Measurements from ENCODE around the gene OSBPL5. TPM values are rescaled to one million over a fixed set of nuclear protein-coding genes. Genes with fewer than 3 reads are reported as not detected.

Gene OSBPL5
- total RNA-seq, 1 donor from 2014 or later = 92.0 TPM

DNA sequence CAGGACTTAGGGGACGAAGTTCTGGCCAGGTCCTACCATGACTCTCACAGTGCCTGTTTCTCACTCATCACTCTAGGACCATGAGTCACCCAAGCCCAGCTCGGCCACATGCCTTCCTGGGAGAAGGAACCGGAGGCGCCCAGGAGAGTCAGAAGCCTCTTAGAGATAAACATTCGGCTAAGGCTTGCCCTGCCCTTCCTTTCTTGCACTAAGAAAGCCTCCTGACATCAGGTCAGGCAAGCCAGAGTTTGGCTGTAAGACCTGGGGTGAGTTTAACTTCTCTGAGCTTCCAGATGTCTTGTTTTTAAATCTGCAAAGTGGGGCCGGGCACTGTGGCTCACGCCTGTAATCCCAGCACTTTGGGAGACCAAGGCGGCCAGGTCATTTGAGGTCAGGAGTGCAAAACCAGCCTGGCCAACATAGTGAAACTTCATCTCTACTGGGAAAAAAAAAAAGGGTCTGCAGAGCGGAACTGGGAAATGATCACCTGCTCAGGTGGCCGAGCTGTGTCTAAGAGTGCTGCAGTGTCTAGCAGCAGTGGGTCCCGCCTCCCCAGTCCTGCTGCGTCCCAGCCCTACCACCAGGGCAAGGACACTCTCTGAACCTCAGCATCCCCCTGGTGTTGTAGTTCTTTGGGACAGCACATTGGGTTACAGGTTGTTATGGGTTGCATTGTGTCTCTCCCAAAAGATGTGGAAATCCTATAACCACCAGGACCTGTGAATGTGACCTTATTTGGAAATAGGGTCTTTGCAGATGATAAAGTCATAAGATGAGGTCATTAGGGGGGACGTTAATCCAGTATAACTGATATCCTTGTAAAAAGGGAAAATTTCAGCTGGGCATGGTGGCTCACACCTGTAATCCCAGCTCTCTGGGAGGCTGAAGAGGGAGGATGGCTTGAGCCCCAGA, 106.1 kb downstream of the OSBPL5 start:
- no peaks in the 10 kb centered on the region for H3K9me3 ChIP-seq
- no peaks in the 10 kb centered on the region for H3K27me3 ChIP-seq
- H3K36me3 ChIP-seq = peaks cover 3 to 4% of the 10 kb centered on the region in 2 donors
- H3K4me1 ChIP-seq = peaks cover 0 to 11% of the 10 kb centered on the region in 2 donors
- TF ChIP-seq, protein P1, sequence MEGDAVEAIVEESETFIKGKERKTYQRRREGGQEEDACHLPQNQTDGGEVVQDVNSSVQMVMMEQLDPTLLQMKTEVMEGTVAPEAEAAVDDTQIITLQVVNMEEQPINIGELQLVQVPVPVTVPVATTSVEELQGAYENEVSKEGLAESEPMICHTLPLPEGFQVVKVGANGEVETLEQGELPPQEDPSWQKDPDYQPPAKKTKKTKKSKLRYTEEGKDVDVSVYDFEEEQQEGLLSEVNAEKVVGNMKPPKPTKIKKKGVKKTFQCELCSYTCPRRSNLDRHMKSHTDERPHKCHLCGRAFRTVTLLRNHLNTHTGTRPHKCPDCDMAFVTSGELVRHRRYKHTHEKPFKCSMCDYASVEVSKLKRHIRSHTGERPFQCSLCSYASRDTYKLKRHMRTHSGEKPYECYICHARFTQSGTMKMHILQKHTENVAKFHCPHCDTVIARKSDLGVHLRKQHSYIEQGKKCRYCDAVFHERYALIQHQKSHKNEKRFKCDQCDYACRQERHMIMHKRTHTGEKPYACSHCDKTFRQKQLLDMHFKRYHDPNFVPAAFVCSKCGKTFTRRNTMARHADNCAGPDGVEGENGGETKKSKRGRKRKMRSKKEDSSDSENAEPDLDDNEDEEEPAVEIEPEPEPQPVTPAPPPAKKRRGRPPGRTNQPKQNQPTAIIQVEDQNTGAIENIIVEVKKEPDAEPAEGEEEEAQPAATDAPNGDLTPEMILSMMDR (IDR thresholded peaks at IDR 0.05) = no peak
- H3K4me3 ChIP-seq = no peak overlapping the region
- H3K27ac ChIP-seq = peak overlapping the region in 1 of 2 donors; percentile 28
- no peak for DNase-seq (ENCODE audit: low spot score in 2 of 2)
- intact Hi-C loops (cut with DNase I) = loop anchor here (5.0 kb wide), 2 partner anchors 33 to 103 kb away; no protein-coding TSS in a partner anchor

DNA sequence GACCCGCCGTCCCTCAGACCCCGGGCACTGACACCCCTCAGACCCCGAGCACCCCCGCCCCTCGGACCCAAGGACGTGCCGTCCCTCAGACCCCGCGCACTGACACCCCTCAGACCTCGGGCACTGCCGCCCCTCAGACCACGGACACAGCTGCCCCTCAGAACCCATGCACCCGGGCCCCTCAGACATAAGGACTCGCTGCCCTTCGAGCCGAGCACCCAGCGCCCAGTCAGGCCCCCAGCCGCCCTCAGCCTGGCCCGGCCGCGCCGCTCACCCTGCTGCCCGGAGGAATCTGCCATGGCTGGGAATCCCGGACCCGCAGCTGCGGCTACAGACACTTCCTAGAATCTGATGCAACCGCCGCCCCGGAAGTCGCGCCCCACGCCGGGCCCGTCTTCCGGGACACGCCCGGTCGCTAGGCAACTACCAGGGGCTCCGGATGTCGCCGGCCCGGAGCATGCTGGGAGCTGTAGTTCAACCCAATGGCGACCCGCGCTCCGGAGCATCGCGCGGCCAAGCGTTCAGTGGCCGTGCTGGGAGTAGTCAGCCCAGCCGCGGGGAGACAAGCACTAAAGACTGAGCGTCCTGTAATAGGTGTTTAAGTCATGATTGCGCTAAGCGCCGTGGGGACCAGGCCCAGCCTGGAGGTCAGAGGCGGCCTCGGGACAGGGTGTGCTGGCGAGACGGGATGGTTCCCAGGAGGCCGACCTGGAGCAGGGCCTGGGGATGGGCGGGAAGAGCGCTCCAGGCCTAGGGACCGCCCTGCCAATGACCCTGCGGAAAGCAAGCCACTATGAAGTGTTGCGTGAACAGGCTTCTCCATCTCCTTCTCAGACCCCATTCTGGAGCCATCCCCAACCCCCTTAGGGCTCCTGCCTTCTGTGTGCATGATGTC, 107.8 kb downstream of the OSBPL5 start, which contains the start of gene CARS1:
Gene CARS1, minus strand, starts transcription at position 355 of the 895 bp plus-strand sequence. Its CDS starts 56 bp downstream, at position 299.
- TF ChIP-seq, protein P1 (IDR thresholded peaks at IDR 0.05) = no peak
- no peaks in the 10 kb centered on the region for H3K9me3 ChIP-seq
- peaks cover 0 to 11% of the 10 kb centered on the region in 2 donors for H3K4me1 ChIP-seq
- peaks cover 4 to 5% of the 10 kb centered on the region in 2 donors for H3K36me3 ChIP-seq
- intact Hi-C loops (cut with DNase I) = loop anchor here (2.0 to 5.0 kb wide), 4 partner anchors 15 to 105 kb away; partner anchors contain the start of gene NAP1L4
- peak within 1 kb of the TSS; percentile 80 to 88 for H3K4me3 ChIP-seq
- peak; percentile 87 to 99 for DNase-seq (ENCODE audit: low spot score in 2 of 2)
- H3K27ac ChIP-seq = peak within 1 kb of the TSS; percentile 71 to 81
- H3K27me3 ChIP-seq = no peaks in the 10 kb centered on the region

GRCh38 chr11:3056296-3057068, 108.6 kb downstream of the OSBPL5 start:
- peaks cover 0 to 11% of the 10 kb centered on the region in 2 donors for H3K4me1 ChIP-seq
- H3K9me3 ChIP-seq = no peaks in the 10 kb centered on the region
- H3K27ac ChIP-seq = peak overlapping the region; percentile 71 to 81
- H3K36me3 ChIP-seq = peaks cover 4 to 5% of the 10 kb centered on the region in 2 donors
- TF ChIP-seq, protein P1 (IDR thresholded peaks at IDR 0.05) = no peak
- intact Hi-C loops (cut with DNase I) = loop anchor here (2.0 to 5.0 kb wide), 4 partner anchors 14 to 106 kb away; partner anchors contain the start of gene NAP1L4
- DNase-seq (ENCODE audit: low spot score in 2 of 2) = no peak
- H3K4me3 ChIP-seq = peak overlapping the region; percentile 80 to 88
- no peaks in the 10 kb centered on the region for H3K27me3 ChIP-seq

DNA sequence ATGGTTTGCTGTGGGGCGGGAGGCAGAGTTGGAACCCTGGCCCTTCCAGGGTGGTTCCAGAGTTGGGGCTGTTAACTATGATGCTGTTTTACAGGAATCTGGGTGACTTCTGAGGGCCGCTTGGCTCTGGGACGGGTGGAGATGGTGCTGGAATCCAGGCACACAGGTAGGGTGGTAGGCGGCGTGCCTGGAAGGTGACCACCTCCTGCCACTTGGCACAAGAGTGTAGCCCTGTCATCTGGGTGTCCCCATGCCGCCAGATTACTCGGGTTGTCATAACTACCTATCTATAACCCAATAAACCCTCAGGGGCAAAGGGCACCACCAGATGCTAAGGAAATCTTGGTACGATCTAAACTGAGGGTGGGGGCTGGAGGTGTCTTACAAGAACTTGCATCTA, 109.2 kb downstream of the OSBPL5 start:
- H3K4me1 ChIP-seq = peaks cover 0 to 11% of the 10 kb centered on the region in 2 donors

More for the DNA sequence above, 109.2 kb downstream of the OSBPL5 start:
- DNase-seq (ENCODE audit: low spot score in 2 of 2) = no peak
- Histone ChIP-seq H3K36me3 (peaks cover 4 to 5% of the 10 kb centered on the region in 2 donors), H3K27ac (peak overlapping the region in 1 of 2 donors; percentile 81), H3K9me3 (no peaks in the 10 kb centered on the region), H3K4me3 (peak overlapping the region; percentile 80 to 88), H3K27me3 (no peaks in the 10 kb centered on the region)
- intact Hi-C loops (cut with DNase I) = loop anchor here (2.0 to 5.0 kb wide), 4 partner anchors 13 to 106 kb away; partner anchors contain the start of gene NAP1L4
- TF ChIP-seq, protein P1 (IDR thresholded peaks at IDR 0.05) = no peak
